ENCODE measurements around the gene MAPK10.

MAPK10 gene

DNA sequence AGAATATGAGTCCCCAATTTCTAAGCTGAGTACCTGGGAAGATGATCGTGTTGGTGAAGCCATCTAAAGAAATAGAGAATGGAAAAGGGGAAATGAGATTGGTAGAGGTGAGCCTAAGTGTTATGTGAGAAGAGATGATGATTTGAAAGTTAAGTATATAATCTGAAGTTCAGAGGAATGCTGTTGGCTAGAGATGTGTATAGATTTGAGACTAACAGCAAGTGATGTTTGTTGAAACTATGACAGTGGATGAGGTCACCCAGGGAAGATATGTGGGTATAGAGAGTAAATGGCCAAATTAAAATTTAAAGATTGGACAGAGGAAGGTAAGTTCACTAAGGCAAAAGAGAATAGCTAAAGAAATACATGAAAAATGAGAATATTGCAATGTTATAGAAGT lies 324.2 kb downstream of the MAPK10 start:
- Histone ChIP-seq H3K4me1 (ENCODE audit: control insufficient read depth, insufficient read depth, low read length) (no peaks in the 10 kb centered on the region), H3K36me3 (ENCODE audit: control insufficient read depth in 2 of 2, insufficient read depth in 1 of 2, low read length in 2 of 2) (no peaks in the 10 kb centered on the region), H3K27ac (ENCODE audit: extremely low read depth, low read depth, low read length) (no peak overlapping the region), H3K9me3 (ENCODE audit: control insufficient read depth, insufficient read depth, low read depth, low read length) (no peaks in the 10 kb centered on the region), H3K4me3 (ENCODE audit: low read depth, low read length) (no peak overlapping the region)
- TF ChIP-seq ZNF529 (tag by site-specific recombination; IDR thresholded peaks at IDR 0.05; ENCODE audit: insufficient replicate concordance) (no peak), ZNF610 (tag by site-specific recombination; IDR thresholded peaks at IDR 0.05; ENCODE audit: borderline replicate concordance) (no peak), HOXA7 (CRISPR knock-in tag; IDR thresholded peaks at IDR 0.05; ENCODE audit: borderline replicate concordance) (no peak), ZNF701 (tag by site-specific recombination; IDR thresholded peaks at IDR 0.05) (no peak), KLF10 (tag by site-specific recombination; IDR thresholded peaks at IDR 0.05) (no peak), ZNF223 (tag by site-specific recombination; IDR thresholded peaks at IDR 0.05) (no peak), ZNF140 (tag by site-specific recombination; IDR thresholded peaks at IDR 0.05) (no peak), ZNF707 (tag by site-specific recombination; IDR thresholded peaks at IDR 0.05) (no peak), ZNF555 (tag by site-specific recombination; conservative IDR thresholded peaks at IDR 0.05) (no peak)
- TF ChIP-seq, protein P1, sequence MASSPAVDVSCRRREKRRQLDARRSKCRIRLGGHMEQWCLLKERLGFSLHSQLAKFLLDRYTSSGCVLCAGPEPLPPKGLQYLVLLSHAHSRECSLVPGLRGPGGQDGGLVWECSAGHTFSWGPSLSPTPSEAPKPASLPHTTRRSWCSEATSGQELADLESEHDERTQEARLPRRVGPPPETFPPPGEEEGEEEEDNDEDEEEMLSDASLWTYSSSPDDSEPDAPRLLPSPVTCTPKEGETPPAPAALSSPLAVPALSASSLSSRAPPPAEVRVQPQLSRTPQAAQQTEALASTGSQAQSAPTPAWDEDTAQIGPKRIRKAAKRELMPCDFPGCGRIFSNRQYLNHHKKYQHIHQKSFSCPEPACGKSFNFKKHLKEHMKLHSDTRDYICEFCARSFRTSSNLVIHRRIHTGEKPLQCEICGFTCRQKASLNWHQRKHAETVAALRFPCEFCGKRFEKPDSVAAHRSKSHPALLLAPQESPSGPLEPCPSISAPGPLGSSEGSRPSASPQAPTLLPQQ (tag by site-specific recombination; IDR thresholded peaks at IDR 0.05) = no peak
- TF ChIP-seq, protein P2, sequence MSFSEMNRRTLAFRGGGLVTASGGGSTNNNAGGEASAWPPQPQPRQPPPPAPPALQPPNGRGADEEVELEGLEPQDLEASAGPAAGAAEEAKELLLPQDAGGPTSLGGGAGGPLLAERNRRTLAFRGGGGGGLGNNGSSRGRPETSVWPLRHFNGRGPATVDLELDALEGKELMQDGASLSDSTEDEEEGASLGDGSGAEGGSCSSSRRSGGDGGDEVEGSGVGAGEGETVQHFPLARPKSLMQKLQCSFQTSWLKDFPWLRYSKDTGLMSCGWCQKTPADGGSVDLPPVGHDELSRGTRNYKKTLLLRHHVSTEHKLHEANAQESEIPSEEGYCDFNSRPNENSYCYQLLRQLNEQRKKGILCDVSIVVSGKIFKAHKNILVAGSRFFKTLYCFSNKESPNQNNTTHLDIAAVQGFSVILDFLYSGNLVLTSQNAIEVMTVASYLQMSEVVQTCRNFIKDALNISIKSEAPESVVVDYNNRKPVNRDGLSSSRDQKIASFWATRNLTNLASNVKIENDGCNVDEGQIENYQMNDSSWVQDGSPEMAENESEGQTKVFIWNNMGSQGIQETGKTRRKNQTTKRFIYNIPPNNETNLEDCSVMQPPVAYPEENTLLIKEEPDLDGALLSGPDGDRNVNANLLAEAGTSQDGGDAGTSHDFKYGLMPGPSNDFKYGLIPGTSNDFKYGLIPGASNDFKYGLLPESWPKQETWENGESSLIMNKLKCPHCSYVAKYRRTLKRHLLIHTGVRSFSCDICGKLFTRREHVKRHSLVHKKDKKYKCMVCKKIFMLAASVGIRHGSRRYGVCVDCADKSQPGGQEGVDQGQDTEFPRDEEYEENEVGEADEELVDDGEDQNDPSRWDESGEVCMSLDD (tag by site-specific recombination; IDR thresholded peaks at IDR 0.05) = no peak
- TF ChIP-seq, protein P3, sequence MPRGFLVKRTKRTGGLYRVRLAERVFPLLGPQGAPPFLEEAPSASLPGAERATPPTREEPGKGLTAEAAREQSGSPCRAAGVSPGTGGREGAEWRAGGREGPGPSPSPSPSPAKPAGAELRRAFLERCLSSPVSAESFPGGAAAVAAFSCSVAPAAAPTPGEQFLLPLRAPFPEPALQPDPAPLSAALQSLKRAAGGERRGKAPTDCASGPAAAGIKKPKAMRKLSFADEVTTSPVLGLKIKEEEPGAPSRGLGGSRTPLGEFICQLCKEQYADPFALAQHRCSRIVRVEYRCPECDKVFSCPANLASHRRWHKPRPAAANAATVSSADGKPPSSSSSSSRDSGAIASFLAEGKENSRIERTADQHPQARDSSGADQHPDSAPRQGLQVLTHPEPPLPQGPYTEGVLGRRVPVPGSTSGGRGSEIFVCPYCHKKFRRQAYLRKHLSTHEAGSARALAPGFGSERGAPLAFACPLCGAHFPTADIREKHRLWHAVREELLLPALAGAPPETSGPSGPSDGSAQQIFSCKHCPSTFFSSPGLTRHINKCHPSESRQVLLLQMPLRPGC (tag by site-specific recombination; IDR thresholded peaks at IDR 0.05) = no peak
- TF ChIP-seq, protein P4, sequence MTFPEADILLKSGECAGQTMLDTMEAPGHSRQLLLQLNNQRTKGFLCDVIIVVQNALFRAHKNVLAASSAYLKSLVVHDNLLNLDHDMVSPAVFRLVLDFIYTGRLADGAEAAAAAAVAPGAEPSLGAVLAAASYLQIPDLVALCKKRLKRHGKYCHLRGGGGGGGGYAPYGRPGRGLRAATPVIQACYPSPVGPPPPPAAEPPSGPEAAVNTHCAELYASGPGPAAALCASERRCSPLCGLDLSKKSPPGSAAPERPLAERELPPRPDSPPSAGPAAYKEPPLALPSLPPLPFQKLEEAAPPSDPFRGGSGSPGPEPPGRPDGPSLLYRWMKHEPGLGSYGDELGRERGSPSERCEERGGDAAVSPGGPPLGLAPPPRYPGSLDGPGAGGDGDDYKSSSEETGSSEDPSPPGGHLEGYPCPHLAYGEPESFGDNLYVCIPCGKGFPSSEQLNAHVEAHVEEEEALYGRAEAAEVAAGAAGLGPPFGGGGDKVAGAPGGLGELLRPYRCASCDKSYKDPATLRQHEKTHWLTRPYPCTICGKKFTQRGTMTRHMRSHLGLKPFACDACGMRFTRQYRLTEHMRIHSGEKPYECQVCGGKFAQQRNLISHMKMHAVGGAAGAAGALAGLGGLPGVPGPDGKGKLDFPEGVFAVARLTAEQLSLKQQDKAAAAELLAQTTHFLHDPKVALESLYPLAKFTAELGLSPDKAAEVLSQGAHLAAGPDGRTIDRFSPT (tag by site-specific recombination; IDR thresholded peaks at IDR 0.05) = no peak
- TF ChIP-seq, protein P5, sequence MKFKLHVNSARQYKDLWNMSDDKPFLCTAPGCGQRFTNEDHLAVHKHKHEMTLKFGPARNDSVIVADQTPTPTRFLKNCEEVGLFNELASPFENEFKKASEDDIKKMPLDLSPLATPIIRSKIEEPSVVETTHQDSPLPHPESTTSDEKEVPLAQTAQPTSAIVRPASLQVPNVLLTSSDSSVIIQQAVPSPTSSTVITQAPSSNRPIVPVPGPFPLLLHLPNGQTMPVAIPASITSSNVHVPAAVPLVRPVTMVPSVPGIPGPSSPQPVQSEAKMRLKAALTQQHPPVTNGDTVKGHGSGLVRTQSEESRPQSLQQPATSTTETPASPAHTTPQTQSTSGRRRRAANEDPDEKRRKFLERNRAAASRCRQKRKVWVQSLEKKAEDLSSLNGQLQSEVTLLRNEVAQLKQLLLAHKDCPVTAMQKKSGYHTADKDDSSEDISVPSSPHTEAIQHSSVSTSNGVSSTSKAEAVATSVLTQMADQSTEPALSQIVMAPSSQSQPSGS (tag by site-specific recombination; IDR thresholded peaks at IDR 0.05; ENCODE audit: low read depth) = no peak
- POLR2A ChIA-PET = no interaction called here
- CTCF ChIA-PET = interaction anchor here (1.0 kb wide), 1 partner anchor 8 kb away, joined by 6 read pairs; no protein-coding TSS in a partner anchor

DNA sequence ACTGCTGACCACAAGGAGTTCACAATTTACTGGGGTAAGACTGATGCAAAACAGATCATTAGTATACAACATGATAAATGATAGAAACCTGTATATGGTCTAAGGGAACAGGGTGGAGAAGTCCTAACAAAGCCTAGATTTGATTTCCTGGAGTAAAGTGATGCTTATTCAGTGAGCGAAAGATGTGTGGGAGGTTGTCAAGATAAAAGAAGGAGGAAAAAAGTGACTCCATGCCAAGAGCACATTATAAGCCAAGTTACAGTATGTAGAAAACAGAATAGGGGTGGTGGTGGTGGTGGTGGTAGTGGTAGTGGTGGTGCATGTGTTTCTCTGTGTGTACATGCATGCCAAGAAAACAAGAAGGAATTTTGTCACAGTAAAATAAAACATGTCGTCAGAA lies 325.2 kb downstream of the MAPK10 start:
- Histone ChIP-seq H3K4me3 (ENCODE audit: low read depth, low read length) (no peak overlapping the region), H3K36me3 (ENCODE audit: control insufficient read depth in 2 of 2, insufficient read depth in 1 of 2, low read length in 2 of 2) (no peaks in the 10 kb centered on the region), H3K4me1 (ENCODE audit: control insufficient read depth, insufficient read depth, low read length) (no peaks in the 10 kb centered on the region), H3K9me3 (ENCODE audit: control insufficient read depth, insufficient read depth, low read depth, low read length) (no peaks in the 10 kb centered on the region), H3K27ac (ENCODE audit: extremely low read depth, low read depth, low read length) (no peak overlapping the region)
- CTCF ChIA-PET = no interaction called here
- POLR2A ChIA-PET = no interaction called here
- no peak for TF ChIP-seq ZNF600 (tag by site-specific recombination; IDR thresholded peaks at IDR 0.05)
- no peak for TF ChIP-seq ZNF248 (tag by site-specific recombination; IDR thresholded peaks at IDR 0.05)
- no peak for TF ChIP-seq ZNF184 (tag by site-specific recombination; IDR thresholded peaks at IDR 0.05)
- no peak for TF ChIP-seq ZNF626 (tag by site-specific recombination; IDR thresholded peaks at IDR 0.05)
- TF ChIP-seq KLF7 (tag by site-specific recombination; IDR thresholded peaks at IDR 0.05; ENCODE audit: borderline replicate concordance) = no peak
- TF ChIP-seq, protein P2 (tag by site-specific recombination; IDR thresholded peaks at IDR 0.05) = no peak
- TF ChIP-seq, protein P6, sequence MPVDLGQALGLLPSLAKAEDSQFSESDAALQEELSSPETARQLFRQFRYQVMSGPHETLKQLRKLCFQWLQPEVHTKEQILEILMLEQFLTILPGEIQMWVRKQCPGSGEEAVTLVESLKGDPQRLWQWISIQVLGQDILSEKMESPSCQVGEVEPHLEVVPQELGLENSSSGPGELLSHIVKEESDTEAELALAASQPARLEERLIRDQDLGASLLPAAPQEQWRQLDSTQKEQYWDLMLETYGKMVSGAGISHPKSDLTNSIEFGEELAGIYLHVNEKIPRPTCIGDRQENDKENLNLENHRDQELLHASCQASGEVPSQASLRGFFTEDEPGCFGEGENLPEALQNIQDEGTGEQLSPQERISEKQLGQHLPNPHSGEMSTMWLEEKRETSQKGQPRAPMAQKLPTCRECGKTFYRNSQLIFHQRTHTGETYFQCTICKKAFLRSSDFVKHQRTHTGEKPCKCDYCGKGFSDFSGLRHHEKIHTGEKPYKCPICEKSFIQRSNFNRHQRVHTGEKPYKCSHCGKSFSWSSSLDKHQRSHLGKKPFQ (tag by site-specific recombination; IDR thresholded peaks at IDR 0.05) = no peak
- no peak for TF ChIP-seq ZNF514 (tag by site-specific recombination; IDR thresholded peaks at IDR 0.05)

Measured in HEK293 (cell line).